Loucy (cell line): ENCODE measurements around the gene KDM4B.

Source experiments
- H2AFZ ChIP-seq: fragments of 200-600 bp; sonication (generic); 2 replicates; pipeline ENCODE4 v1.6.0; 2016; ENCODE audit warnings: antibody characterized with exemption, mild to moderate bottlenecking, low read length, moderate library complexity
- H3F3A ChIP-seq: fragments of 200-600 bp; 2 replicates; pipeline ENCODE4 v1.6.0; 2016; ENCODE audit warnings: antibody characterized with exemption, low read depth, mild to moderate bottlenecking
- H3K27me3 ChIP-seq: fragments of 200-600 bp; sonication (generic); 2 replicates; pipeline ENCODE4 v1.6.1; 2014; ENCODE audit warnings: low read length, mild to moderate bottlenecking; ENCODE audit not compliant: insufficient read depth, poor library complexity, severe bottlenecking
- H3K36me3 ChIP-seq: fragments of 200-600 bp; sonication (generic); 2 replicates; pipeline ENCODE4 v1.6.1; 2016; ENCODE audit warnings: low read length; ENCODE audit not compliant: insufficient read depth
- H3K4me1 ChIP-seq: fragments of 200-600 bp; sonication (generic); 2 replicates; pipeline ENCODE4 v1.5.1; 2014; ENCODE audit warnings: low read length, mild to moderate bottlenecking; ENCODE audit not compliant: insufficient read depth, poor library complexity, severe bottlenecking
- H3K4me2 ChIP-seq: fragments of 200-600 bp; sonication (generic); 2 replicates; pipeline ENCODE4 v1.6.0; 2014; ENCODE audit warnings: antibody characterized with exemption, low read length, low read depth, mild to moderate bottlenecking; ENCODE audit not compliant: poor library complexity, severe bottlenecking
- H3K4me3 ChIP-seq: fragments of 200-600 bp; sonication (generic); 2 replicates; pipeline ENCODE4 v1.5.1; 2014; ENCODE audit warnings: low read length, mild to moderate bottlenecking, mixed read lengths; ENCODE audit not compliant: poor library complexity, severe bottlenecking
- H3K79me2 ChIP-seq: fragments of 200-600 bp; sonication (generic); 2 replicates; pipeline ENCODE4 v1.6.1; 2014; ENCODE audit warnings: low read length; ENCODE audit not compliant: insufficient read depth
- H3K9ac ChIP-seq: fragments of 200-600 bp; sonication (generic); 2 replicates; pipeline ENCODE4 v1.6.0; 2014; ENCODE audit warnings: mild to moderate bottlenecking, low read depth, low read length, moderate library complexity; ENCODE audit not compliant: poor library complexity, severe bottlenecking
- H3K9me2 ChIP-seq: fragments of 200-600 bp; sonication (generic); replicated peaks from 2 replicates; pipeline ENCODE4 v1.6.1; 2016; ENCODE audit warnings: low read depth, low read length, mixed read lengths
- H3K9me3 ChIP-seq: fragments of 200-600 bp; sonication (generic); 2 replicates; pipeline ENCODE4 v1.6.1; 2014; ENCODE audit warnings: mild to moderate bottlenecking, antibody characterized with exemption, low read length, low read depth; ENCODE audit not compliant: insufficient read depth
- H4K20me1 ChIP-seq: fragments of 200-600 bp; sonication (generic); 2 replicates; pipeline ENCODE4 v1.6.0; 2014; ENCODE audit warnings: antibody characterized with exemption, low read length, mild to moderate bottlenecking; ENCODE audit not compliant: insufficient read depth, poor library complexity, severe bottlenecking
- CTCF ChIP-seq: fragments of 200-600 bp; sonication (generic); conservative IDR thresholded peaks from 2 replicates; pipeline ENCODE4 v1.5.1; 2014; ENCODE audit warnings: mild to moderate bottlenecking, antibody characterized with exemption, low read length
- EZH2phosphoT487 ChIP-seq: fragments of 200-600 bp; IDR thresholded peaks from 2 replicates; pipeline ENCODE4 v1.6.1; 2018; ENCODE audit warnings: antibody characterized with exemption, mild to moderate bottlenecking, moderate library complexity, borderline replicate concordance

The KDM4B gene

DNA sequence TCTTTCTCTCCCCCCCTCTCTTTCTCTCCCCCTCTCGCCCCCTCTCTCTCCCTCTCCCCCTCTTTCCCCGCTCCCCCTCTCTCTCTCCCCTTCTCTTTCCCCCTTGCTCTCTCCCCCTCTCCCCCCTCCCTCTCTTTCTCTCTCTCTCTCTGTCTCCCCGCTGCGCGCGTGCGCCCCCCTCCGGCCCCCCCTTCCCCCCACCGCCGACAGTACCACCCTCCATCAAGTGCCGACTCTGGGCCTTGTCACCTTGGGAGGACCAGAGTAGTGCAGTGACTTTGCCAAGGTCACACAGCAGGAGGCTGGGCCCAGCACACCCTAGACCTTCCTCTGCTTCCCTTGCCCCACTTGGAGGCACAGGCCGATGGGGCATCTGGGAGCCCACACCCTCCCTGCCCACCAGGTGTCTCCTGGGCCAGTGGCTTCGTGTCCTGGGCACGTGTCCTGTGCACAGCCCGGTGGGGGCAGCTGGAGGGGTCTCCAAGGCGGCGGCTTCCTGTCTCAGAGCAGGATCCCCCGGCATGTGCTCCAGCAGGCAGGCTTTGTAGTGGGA lies 121.6 kb downstream of the KDM4B start:
- Histone ChIP-seq H2AFZ (no peak overlapping the region), H3F3A (no peaks in the 10 kb centered on the region), H3K9me2 (no peaks in the 10 kb centered on the region), H3K4me1 (no peaks in the 10 kb centered on the region), H3K9ac (no peak overlapping the region), H3K27me3 (no peaks in the 10 kb centered on the region), H3K4me2 (no peak overlapping the region), H3K4me3 (no peak overlapping the region), H3K36me3 (peaks cover 43% of the 10 kb centered on the region; the same call in 1 of the 2 replicates), H3K9me3 (no peaks in the 10 kb centered on the region), H4K20me1 (no peaks in the 10 kb centered on the region), H3K79me2 (no peaks in the 10 kb centered on the region)
- TF ChIP-seq EZH2phosphoT487 (no peak), CTCF (no peak)

DNA sequence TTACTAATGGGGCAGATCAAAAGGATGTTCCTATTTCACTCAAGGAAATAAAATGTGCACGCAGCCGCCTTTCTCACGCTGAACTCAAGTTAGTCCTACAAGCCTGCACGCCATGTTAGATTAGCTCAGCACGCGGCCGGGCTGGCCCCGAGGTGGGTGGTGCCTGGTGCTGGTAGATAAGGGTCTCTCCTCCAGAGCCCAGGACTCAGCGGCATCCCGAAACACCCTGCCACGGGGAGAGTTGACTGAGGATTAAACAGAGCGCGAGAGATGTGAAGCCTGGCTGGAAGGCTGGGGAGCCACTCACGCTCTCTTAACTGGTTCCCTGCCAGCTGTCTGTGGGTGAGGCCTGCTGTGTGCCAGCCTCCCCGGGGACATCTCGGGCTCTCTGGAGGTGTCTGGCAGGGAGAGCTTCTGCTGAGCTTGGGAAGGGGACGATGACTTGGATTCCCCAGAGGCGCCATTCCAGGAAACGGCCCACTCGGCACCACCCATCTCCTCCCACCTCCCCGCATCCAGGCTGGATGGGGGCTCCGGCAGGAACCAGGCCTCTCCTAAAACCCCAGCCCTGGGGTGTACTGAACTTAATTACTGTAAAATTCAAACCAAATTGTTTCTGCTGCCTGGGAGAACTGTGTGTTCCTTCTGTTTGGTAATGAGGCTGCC lies 122.2 kb downstream of the KDM4B start:
- Histone ChIP-seq H4K20me1 (no peaks in the 10 kb centered on the region), H3K9me2 (no peaks in the 10 kb centered on the region), H3K36me3 (peaks cover 41% of the 10 kb centered on the region; the same call in 1 of the 2 replicates), H3K4me3 (no peak overlapping the region), H3K9ac (no peak overlapping the region), H3K9me3 (no peaks in the 10 kb centered on the region), H3K4me1 (no peaks in the 10 kb centered on the region), H2AFZ (no peak overlapping the region), H3F3A (no peaks in the 10 kb centered on the region), H3K27me3 (no peaks in the 10 kb centered on the region), H3K79me2 (no peaks in the 10 kb centered on the region), H3K4me2 (no peak overlapping the region)
- TF ChIP-seq CTCF (no peak), EZH2phosphoT487 (no peak)

DNA sequence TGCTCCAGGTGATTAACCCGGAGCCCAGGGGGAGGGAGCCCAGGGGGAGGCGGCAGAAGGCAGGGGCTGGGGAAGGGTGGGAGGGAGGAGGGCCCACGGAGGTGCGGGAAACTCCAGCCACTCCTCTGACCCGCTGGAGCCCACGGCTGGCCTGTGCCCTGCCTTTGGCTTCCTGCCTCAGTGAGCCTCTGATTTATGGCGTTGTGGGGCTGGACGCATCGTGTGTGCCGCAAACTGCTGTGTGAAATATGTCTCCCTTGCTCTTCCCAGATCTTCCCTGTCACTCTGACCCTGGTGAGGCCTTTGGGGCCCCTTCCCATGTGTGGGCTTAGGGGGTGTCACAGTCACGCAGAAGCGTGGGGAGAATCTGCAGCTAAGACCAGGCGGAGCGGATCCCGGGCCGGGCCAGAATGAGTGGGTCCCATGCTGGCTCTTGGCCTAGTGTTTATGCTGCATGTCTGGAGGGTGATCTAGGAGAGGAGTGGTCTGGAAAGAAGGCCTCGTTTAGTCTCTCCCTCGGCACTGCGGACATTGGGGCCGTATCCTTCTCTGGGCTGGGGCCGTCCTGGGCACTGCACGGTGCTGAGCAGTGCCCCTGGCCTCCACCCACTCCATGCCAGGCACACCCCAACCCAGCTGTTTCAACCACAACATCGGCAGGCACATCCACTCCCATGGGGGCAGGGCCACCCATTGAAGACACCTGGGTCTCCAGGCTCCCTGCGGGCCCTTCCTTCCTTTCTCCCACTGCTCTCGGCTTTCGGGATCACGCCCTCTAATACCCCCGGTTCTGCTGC lies 123.0 kb downstream of the KDM4B start:
- Histone ChIP-seq H4K20me1 (no peaks in the 10 kb centered on the region), H3K9ac (no peak overlapping the region), H3K9me3 (no peaks in the 10 kb centered on the region), H3K4me3 (no peak overlapping the region), H3K36me3 (peaks cover 38% of the 10 kb centered on the region; the same call in 1 of the 2 replicates), H3K27me3 (no peaks in the 10 kb centered on the region), H3K9me2 (no peaks in the 10 kb centered on the region), H3K79me2 (no peaks in the 10 kb centered on the region), H3K4me1 (no peaks in the 10 kb centered on the region), H2AFZ (no peak overlapping the region), H3K4me2 (no peak overlapping the region), H3F3A (no peaks in the 10 kb centered on the region)
- TF ChIP-seq EZH2phosphoT487 = no peak
